ENCODE measurements around the gene CD93. TPM values are rescaled to one million over a fixed set of nuclear protein-coding genes. Genes with fewer than 3 reads are reported as not detected.

CD93 gene
- total and polyA plus RNA-seq, 3 donors from 2014 or later, result 9.4 to 14.8 (median 14.2) TPM

DNA sequence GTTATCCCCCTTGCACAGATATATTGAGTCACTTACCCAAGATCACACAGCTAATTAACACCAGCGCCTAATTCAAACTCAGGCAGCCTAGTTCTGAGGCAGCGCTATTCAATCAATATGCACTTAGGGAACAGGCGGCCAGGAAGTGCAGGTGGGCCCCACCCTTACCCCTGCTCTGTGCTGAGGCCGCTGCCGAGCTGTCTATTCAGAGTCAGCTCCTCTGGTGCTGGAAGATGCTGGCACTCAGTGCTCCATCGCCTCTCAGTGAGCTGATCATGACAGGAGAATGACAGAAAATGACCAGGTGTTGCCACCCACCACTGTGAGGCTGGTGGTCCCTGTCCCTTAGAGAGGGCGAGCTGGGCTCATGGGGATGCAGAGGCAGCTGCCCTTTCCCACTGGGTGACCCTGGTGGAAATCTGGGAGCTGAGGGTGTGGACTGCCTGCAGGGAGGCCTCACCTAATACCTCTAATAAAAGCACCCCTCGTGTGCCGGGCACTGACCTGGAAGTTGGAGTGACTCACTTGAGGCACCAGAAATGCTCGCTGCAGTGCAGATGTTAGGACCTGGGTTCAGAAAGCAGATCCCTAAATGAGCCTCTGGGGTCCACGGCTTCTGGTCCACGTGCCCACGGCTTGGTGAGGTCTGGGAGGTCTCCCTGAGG, 42.5 kb upstream of the CD93 start:
- Histone ChIP-seq H3K9me3 (no peaks in the 10 kb centered on the region), H3K27me3 (no peaks in the 10 kb centered on the region), H3K36me3 (ENCODE audit: low read depth, missing control alignments) (no peaks in the 10 kb centered on the region), H3K4me3 (no peak overlapping the region), H3K27ac (no peak overlapping the region), H3K4me1 (peaks cover 19% of the 10 kb centered on the region)
- TF ChIP-seq CTCF (IDR thresholded peaks at IDR 0.05), result no peak
- no peak for TF ChIP-seq POLR2A (IDR thresholded peaks at IDR 0.05)
- WGBS, 2 donors, result 85 to 94% methylated on average over 12 to 13 of the region's 13 CpGs
- no peak for DNase-seq
- intact Hi-C loops (cut with DNase I; ENCODE audit: low total_unique reads), result no loop called here

- WGBS, 2 donors, result 90 to 91% methylated on average over 14 of the region's 14 CpGs
- H3K27me3 ChIP-seq, result no peaks in the 10 kb centered on the region
- H3K4me3 ChIP-seq, result no peak overlapping the region
- DNase-seq, result no peak
- H3K27ac ChIP-seq, result no peak overlapping the region
- H3K9me3 ChIP-seq, result no peaks in the 10 kb centered on the region
- intact Hi-C loops (cut with DNase I; ENCODE audit: low total_unique reads), result no loop called here
- H3K36me3 ChIP-seq (ENCODE audit: low read depth, missing control alignments), result no peaks in the 10 kb centered on the region
- H3K4me1 ChIP-seq, result peaks cover 19% of the 10 kb centered on the region
- TF ChIP-seq CTCF (IDR thresholded peaks at IDR 0.05) (no peak), POLR2A (IDR thresholded peaks at IDR 0.05) (no peak)
These were observed 41.6 kb upstream of the CD93 start for GRCh38 chr20:23127506-23128279.

DNA sequence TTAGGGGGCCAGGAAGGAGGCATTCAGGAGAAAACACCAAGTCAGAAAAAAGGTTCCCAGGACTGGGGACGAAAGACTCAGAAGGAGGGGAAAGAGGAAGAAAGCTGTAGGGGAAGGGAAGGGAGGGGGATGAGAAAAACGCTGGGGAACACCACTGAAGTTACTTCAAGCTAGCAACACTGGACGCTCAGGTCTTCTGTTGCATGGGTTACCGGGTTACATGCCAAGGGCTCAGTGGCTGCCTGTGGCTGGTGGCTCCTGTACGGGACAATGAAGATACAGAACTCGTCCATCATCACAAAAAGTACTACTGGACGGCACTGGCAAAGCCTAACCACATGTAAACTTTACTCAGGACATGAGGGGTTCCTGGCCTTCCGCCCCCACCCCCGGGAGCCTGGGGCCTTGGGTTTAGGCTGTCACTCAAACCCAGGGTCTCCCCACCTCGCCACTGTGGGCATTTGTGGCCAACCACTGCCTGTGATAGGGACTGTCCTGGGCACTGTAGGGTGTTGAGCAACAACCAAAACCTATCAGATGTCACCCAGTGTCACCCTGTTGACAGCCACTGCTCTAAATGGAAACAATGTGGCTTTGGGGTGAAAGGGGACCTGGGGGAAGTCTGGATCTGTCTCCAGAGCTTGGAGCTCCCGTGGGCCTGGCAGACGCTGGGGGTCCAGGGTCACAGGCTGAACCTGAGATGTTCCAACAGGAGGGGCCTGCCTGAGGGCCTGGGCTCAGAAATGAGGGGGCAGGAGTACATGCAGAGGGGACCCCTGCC, 40.3 kb upstream of the CD93 start:
- WGBS, 2 donors, result 83 to 91% methylated on average over 11 to 12 of the region's 12 CpGs
- intact Hi-C loops (cut with DNase I; ENCODE audit: low total_unique reads), result no loop called here
- Histone ChIP-seq H3K4me3 (no peak overlapping the region), H3K27ac (peak overlapping the region in 1 of 2 donors; percentile 4), H3K9me3 (no peaks in the 10 kb centered on the region), H3K27me3 (no peaks in the 10 kb centered on the region), H3K36me3 (ENCODE audit: low read depth, missing control alignments) (no peaks in the 10 kb centered on the region), H3K4me1 (peaks cover 19% of the 10 kb centered on the region)
- TF ChIP-seq CTCF (IDR thresholded peaks at IDR 0.05) (no peak), POLR2A (IDR thresholded peaks at IDR 0.05) (no peak)
- no peak for DNase-seq

DNA sequence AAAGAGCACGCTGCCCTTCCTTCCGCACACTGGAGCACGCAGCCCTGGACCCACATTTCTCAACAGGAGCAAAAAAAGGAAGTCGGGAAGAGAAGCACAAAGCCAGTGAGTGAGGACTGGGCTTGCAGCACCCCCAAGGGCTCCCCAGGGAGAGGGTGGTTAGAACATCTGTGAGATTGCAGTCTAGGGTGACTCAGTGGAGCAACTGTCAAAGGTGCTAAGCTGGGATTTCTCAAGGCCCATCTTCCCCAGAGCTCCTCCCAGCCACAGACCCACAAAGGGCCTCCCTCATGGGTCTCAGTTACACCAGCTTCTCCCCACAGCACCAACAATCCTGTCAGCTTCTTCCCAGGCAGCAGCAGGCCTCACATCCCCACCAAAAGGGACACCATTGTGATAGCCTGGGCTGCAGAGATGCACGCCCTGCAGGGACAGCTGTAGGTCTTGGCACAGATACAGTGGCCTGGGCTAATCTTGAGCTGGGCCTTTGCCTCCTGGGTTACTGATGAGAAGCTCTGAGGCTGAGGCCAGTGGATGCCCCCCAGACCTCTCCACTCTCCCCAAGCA, 39.6 kb upstream of the CD93 start:
- peak overlapping the region in 1 of 2 donors; percentile 4 for H3K27ac ChIP-seq
- DNase-seq, result peak; percentile 35
- WGBS, 2 donors, result 74 to 78% methylated on average over 4 to 5 of the region's 5 CpGs
- peaks cover 19% of the 10 kb centered on the region for H3K4me1 ChIP-seq
- no peaks in the 10 kb centered on the region for H3K36me3 ChIP-seq (ENCODE audit: low read depth, missing control alignments)
- TF ChIP-seq CTCF (IDR thresholded peaks at IDR 0.05) (no peak), POLR2A (IDR thresholded peaks at IDR 0.05) (no peak)
- no peaks in the 10 kb centered on the region for H3K27me3 ChIP-seq
- H3K4me3 ChIP-seq, result no peak overlapping the region
- H3K9me3 ChIP-seq, result no peaks in the 10 kb centered on the region
- intact Hi-C loops (cut with DNase I; ENCODE audit: low total_unique reads), result no loop called here

Data from testis (tissue), 3 donors.